Measurements from ENCODE around the gene ZNF407. TPM values are rescaled to one million over a fixed set of nuclear protein-coding genes. Genes with fewer than 3 reads are reported as not detected.
A peak's percentile ranks its signal among the peaks of the same experiment; 100 is the strongest.
"Not testable (repeated sequence)": the region's sequence is repeated elsewhere in the genome, so short reads cannot be mapped to it uniquely, and the experiment has no call there.

Gene ZNF407
- total RNA-seq, 1 donor from 2014 or later = 13.5 TPM

DNA sequence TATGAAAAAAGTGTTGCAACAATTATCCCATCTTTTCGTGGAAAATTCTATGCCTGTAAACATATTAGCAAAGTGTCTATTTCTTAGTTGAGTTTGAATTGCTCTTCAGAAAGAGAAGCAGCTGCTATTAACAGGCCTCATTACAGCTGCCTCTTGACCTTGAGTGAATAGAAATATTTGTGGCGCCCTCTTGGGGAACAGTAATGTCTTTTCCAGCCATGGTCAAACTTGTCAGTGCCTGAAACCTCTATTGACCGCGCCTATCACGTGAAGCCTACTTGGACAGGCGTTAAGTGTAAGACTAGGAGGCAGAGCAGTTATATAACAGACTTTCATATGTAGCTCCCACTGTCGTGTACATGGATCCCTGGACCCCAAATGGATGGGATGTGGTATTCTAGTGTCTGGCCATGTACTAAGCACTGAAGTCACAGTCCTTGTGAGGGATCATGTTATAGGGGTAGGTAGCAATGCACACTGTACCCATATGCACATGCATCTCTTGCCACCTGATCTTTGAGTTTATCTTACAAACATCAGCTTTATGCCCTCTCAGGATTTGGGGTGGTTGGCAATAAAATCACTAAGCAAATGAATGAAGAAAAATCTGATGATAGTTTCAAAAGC, 366.3 kb downstream of the ZNF407 start:
- DNase-seq (ENCODE audit: low read depth, low spot score) = peak; percentile 1

DNA sequence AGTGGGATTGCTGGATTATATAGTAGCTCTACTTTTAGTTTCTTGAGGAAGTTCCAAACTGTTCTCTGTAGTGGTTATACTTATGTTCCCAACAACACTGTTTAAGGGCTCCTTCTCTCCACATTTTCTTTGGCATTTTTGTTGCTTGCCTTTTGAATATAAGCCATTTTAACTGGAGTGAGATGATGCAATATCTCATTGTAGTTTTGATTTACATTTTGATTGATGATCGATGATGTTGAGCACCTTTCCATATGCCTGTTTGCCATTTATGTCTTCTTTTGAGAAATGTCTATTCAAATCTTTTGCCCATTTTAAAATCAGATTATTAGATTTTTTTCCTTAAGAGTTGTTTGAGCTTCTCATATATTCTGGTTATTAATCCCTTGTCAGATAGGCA, 368.0 kb downstream of the ZNF407 start:
- DNase-seq (ENCODE audit: low read depth, low spot score) = no peak

GRCh38 chr18:74967438-74967837, 369.8 kb downstream of the ZNF407 start:
- no peak for DNase-seq (ENCODE audit: low read depth, low spot score)

GRCh38 chr18:74967979-74968378, 370.3 kb downstream of the ZNF407 start:
- no peak for DNase-seq (ENCODE audit: low read depth, low spot score)

DNA sequence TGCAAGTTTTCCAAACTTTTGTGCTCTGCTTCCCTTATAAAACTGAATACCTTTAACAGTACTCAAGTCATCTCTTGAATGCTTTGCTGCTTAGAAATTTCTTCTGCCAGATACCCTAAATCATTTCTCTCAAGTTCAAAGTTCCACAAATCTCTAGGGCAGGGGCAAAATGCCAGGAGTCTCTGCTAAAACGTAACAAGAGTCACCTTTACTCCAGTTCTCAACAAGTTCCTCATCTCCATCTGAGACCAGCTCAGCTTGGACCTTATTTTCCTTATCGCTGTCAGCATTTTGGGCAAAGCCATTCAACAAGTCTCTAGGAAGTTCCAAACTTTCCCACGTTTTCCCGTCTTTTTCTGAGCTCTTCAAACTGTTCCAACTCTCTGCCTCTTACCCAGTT, 373.7 kb downstream of the ZNF407 start:
- DNase-seq (ENCODE audit: low read depth, low spot score) = not testable (repeated sequence)

DNA sequence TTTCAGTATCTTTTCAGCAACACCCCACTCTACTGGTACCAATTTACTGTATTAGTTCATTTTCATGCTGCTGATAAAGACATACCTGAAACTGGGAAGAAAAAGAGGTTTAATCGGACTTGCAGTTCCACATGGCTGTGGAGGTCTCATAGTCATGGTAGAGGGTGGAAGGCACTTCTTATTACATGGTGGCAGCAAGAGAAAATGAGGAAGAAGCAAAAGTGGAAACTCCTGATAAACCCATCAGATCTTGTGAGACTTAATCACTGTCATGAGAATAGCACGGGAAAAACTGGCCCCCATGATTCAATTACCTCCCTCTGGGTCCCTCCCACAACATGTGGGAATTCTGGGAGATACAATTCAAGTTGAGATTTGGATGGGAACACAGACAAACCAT, 374.1 kb downstream of the ZNF407 start:
- DNase-seq (ENCODE audit: low read depth, low spot score) = not testable (repeated sequence)

DNA sequence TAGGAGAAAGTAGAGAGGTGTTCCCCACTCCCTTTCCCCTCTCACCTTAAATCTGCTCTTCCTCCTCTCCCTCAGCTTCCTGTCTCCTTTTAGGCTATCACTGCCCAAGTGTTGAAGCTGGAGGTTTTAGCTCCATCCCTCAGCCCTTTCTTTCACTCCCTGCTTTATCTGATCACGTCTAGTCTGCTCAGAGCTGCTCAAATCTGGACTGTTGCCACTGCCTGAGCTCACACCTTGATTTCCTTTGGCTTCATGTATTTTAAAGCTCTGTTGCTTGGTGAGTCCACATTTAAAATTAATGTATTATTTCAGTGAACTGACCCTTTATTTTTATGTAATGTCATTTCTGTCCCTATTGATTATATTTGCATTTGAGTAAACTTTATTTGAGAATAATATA, 374.7 kb downstream of the ZNF407 start:
- DNase-seq (ENCODE audit: low read depth, low spot score) = no peak

GRCh38 chr18:74975001-74975400, 377.3 kb downstream of the ZNF407 start:
- no peak for DNase-seq (ENCODE audit: low read depth, low spot score)

DNA sequence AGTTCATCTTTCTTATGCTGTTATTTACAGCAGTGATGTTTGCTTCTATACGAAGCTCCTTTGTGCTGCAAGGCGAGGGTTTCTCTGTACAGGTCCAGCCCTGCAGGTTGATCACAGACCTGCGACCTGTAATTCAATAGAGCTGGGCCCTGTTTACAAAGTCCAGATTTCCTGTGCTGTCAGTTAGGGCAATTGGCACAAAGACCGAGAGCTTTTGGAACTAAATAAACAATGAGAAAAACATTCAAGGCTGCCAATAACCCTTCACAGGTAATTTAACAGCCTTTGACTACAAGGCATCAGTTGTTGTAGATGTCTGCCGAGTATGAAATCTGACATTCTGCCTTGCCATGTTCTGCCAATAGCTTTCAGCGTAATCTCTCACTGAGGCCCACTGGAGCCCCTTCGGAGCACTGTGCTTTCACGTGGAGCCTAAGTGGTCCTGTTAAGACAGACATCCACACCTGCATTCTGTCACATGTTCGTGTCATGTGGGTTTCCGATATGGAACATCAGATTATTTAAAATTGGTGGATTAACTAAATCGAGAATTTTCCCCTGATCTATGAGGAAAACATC, 378.8 kb downstream of the ZNF407 start:
- DNase-seq (ENCODE audit: low read depth, low spot score) = no peak

DNA sequence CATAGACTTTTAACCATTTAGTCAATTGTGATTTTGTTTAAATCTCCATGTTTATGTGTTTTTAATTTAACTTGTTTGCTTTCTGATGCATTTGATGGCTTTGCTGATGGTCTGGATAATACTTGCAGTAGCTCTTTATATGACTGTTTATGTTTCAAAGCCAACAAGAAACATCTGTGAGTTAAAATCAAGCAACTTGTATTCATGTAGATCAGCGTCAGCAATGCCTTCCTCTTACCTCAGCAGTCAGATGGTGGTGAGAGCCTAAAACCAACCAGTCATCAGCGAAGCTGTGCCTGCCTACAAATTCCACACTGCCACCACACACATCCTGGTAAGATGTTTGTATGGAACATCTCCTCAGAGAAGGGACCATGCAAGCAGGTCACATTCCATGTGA, 379.4 kb downstream of the ZNF407 start:
- DNase-seq (ENCODE audit: low read depth, low spot score) = no peak

DNA sequence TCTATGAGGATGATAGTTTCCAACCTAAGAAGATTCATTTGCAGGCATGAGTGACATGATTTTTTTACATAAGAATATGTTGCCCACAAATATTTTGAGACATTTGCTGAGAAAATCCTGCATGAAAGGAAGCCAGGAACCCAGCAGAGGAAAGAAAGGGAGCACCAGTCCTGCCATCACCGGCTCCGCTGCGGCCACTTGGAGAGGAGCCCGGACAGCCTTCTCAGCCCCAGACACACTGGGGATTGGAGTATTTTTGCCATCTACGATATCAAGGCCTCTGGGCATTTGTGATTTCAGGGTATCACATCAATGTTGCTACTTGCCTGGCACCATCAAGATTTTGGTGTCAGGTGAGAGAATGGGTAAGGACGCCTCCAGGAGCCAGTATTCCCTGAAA, 383.0 kb downstream of the ZNF407 start:
- DNase-seq (ENCODE audit: low read depth, low spot score) = no peak

DNA sequence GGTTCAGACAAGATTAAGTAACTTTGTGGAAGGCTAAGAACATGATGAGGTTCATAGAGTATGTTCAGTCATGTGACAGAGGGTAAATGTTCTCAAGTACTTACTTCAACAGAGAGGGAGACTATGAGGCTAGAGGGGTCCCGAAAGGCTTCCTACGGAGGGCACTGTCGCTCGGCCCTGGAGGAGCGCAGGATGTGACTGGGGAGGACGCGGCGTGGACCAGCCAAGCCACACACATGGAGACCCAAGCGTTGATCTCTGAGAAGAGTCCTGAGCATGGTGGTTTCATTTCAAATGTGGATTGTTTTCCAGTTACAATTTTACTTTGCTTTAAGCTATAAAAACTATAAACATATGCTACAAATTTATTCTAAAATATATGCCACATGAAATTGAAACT, 383.8 kb downstream of the ZNF407 start:
- DNase-seq (ENCODE audit: low read depth, low spot score) = no peak

DNA sequence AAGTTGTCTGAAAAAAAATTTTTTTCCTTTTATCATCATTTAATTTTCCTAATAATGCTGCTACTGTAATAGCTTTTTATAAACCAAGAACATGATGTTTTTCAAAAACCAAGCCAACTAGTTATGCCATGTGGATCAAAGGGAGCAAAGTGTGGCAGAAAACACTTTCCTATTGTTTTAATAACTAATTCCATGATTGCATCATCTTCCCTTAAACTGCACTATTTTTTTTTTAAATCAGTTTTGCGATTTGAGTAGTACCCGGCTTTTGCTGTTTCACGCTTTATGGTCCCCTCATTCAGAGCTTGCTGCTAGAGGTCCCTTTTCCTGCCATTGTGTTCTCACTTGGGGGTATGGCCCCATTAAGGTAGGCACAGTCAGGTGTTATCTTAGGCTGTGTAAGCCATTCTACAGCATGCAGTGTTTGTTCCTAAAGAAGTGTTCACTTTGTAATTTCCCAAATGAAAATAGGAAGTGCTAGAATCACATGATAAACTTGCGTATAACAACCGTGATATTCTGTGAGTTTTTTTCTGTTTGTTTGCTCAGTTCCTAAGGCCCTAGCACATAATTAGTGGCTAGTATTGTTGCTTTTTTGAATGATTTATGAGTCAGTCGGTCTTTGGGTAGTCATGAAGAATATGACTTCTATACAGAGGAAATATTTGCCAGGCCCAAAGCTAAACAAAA, 385.4 kb downstream of the ZNF407 start:
- no peak for DNase-seq (ENCODE audit: low read depth, low spot score)

GRCh38 chr18:74989134-74989533, 391.5 kb downstream of the ZNF407 start:
- no peak for DNase-seq (ENCODE audit: low read depth, low spot score)

GRCh38 chr18:74990563-74991081, 393.0 kb downstream of the ZNF407 start:
- no peak for DNase-seq (ENCODE audit: low read depth, low spot score)

- no peak for DNase-seq (ENCODE audit: low read depth, low spot score)
Measured at GRCh38 chr18:74994502-74995418, 397.1 kb downstream of the ZNF407 start.

- DNase-seq (ENCODE audit: low read depth, low spot score) = no peak
Measured at GRCh38 chr18:74995419-74995736, 397.7 kb downstream of the ZNF407 start.

GRCh38 chr18:74996055-74996454, 398.4 kb downstream of the ZNF407 start:
- DNase-seq (ENCODE audit: low read depth, low spot score) = no peak

DNA sequence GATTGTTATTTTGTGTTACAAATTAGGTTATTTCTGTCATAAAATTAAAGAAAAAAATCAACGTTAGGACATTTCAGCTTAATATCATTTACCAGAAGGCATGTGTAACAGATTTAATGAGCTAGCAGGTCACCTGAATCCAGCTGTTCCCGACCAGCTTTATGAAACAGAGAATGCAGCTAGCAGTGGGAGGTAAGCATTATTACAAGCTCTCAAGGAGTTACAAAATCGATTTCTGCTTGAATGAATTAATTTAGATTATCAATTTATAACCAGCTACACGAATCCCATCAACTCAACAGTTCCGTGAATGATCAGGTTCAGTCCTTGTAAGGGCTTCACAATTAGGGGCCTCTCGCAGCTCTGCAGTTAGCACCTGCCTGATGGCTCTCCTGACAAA, 399.3 kb downstream of the ZNF407 start:
- no peak for DNase-seq (ENCODE audit: low read depth, low spot score)

GRCh38 chr18:75000920-75001319, 403.2 kb downstream of the ZNF407 start:
- DNase-seq (ENCODE audit: low read depth, low spot score) = no peak

- no peak for DNase-seq (ENCODE audit: low read depth, low spot score)
Measured at GRCh38 chr18:75003039-75003438, 405.4 kb downstream of the ZNF407 start.

All from pulmonary artery endothelial cell (primary cell).